ENCODE measurements around the gene TBC1D3I.
"Not testable (repeated sequence)": the region's sequence is repeated elsewhere in the genome, so short reads cannot be mapped to it uniquely, and the experiment has no call there.

The TBC1D3I gene

DNA sequence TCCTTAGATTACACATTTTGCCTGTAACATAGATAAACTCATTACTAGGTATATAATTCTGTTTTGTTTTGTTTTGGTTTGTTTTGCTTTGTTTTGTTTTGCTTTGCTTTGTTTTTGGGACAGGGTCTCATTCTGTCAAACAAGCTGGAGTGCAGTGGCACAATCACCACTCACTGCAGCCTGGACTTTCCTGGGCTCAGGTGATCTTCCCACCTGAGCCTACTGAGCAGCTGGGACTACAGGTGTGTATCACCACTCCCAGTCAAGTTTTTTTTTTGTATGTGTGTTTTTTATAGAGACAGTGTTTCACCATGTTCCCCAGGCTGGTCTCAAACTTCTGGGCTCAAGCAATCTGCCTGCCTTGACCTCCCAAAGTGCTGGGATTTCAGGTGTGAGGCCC is 54.8 kb downstream of the TBC1D3I start:
- no peak for DNase-seq
- TF ChIP-seq GATA1 (IDR thresholded peaks at IDR 0.05; ENCODE audit: low read depth, low read length), result no peak
- TF ChIP-seq POLR2A (IDR thresholded peaks at IDR 0.05; ENCODE audit: low read length), result no peak

DNA sequence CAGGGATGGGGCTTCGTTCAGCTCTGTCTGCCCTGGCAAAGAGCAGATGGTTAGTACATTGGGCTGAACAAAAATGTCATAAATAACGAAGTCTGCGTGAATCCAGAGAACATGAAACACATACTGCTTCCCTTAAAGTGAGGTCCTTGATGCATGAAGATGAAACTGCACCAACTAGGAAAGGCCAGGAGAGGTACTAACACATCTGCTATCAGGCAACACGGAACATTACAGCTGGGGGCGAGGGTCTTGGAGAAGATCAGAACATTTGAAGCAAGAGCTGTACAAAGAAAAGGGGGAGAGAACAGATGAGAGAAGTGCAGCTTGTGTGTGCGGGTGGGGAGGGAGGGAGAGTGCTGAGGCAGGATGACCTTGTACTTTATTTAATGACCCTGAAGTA is 57.0 kb downstream of the TBC1D3I start:
- DNase-seq, result not testable (repeated sequence)

DNA sequence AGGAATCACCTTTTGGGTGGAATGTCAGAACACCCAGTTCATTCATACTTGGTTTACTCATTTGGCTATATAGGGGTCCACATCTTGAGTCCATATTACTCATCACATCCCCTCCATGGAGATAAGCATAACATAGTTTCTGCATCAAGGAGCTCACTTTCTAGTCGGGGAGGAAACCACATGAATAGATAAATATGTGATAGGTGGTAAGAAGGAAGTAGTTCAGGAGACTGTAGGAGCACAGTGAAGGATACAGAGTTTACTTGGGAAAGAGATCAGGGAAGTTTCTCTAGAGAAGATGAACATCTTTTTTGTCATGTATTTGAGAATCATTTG is 57.9 kb downstream of the TBC1D3I start:
- not testable (repeated sequence) for DNase-seq

DNA sequence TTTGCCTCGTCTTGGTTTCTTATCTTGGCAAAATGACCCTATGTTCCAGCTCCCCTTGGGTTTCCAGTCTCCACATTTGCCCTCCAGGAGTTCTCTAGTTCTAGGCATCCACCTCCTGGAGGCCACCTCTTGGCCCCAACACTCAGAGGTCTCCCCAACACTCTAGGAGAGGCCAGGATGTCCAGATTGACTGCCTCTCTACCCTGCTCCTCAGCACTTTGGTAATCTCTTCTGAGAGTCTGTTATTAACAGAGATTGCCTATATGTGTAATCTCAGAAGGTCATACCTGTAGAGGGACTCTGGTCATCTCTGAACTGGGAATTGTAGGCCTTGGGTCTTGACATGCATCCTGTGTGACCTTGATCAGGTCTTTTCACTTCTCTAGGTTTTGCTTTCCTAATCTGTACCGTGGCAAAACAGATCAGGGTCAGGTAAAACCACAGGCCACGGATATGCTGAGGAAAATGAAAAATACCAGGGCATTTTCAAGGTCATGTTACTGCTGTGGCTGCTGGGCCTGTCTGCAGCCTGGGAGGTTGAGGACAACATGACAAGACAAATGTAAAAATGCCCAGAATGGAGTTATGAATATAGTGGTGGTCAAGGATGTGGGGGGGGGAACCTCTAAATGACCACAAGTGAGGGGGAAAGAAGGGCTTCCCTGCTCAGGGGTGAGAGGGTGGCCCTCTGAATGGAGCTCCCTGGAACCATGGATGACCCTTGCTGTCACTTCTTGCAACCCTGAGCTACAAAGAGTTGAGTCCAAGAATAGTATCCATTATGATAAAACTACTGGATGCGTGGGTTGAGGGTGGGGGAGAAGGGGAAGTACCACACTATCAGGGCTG is 58.5 kb downstream of the TBC1D3I start:
- TF ChIP-seq GATA1 (IDR thresholded peaks at IDR 0.05; ENCODE audit: low read depth, low read length), result no peak
- no peak for TF ChIP-seq POLR2A (IDR thresholded peaks at IDR 0.05; ENCODE audit: low read length)
- DNase-seq, result no peak

DNA sequence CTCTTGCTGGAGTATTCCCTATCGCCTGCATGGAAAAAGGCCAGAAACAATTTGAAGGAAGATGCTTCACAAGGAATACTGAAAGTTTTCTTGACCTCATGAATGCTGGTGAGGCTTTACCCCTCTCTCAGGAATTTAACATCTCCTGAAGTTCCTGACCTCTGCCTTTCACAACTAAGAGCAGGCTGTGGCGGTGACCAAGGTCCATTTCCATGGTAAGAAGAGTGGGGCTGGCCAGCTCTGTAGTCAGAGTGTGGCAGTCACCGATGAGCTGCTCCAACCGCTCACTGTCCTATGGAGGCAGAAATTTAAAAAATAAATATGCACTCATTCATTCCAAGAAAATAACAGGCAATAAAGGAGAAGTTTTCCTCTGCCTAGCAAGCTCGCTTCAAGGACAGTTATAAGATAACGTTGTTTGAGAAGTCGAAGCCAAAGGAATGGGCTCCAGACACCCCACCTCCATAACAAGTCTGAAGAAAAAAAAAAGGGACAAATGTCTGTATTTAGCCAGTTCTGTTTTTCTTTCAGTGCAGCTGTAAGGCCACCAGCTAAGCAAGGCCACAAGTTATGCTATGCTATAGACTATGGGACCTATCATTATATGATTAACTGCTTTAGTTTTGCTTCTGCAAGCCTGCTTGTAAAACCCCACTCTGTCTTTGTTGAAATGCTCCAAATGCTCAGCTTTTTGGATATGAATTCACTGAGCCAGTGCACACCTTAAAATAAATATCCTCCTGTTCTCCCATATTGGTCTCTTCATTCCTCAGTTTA is 59.5 kb downstream of the TBC1D3I start:
- no peak for TF ChIP-seq GATA1 (IDR thresholded peaks at IDR 0.05; ENCODE audit: low read depth, low read length)
- TF ChIP-seq POLR2A (IDR thresholded peaks at IDR 0.05; ENCODE audit: low read length), result no peak
- no peak for DNase-seq

All from erythroblast (primary cell).